Neural cell (in vitro differentiated cells): ENCODE data around the gene NKD2. TPM values are rescaled to one million over a fixed set of nuclear protein-coding genes. Genes with fewer than 3 reads are reported as not detected.
"Not testable (repeated sequence)": the region's sequence is repeated elsewhere in the genome, so short reads cannot be mapped to it uniquely, and the experiment has no call there.

ENCODE experiments used
- H2AFZ ChIP-seq: fragments of 200-600, 300-800 bp; sonication (generic), shearing (Covaris generic); 2 replicates; pipeline ENCODE4 v1.6.0; 2014; ENCODE audit warnings: low read depth, mild to moderate bottlenecking, antibody characterized with exemption, low read length, moderate library complexity
- H3F3A ChIP-seq: fragments of 200-600 bp; shearing (Covaris generic); 2 replicates; pipeline ENCODE4 v1.6.1; 2016; ENCODE audit warnings: mild to moderate bottlenecking, moderate library complexity, mixed read lengths, antibody characterized with exemption, low read length; ENCODE audit not compliant: insufficient read depth, poor library complexity, severe bottlenecking
- H3K27ac ChIP-seq: fragments of 200-600, 300-800 bp; sonication (generic), shearing (Covaris generic); 2 replicates; pipeline ENCODE4 v1.5.1; 2014; ENCODE audit warnings: mild to moderate bottlenecking, low read length, moderate library complexity
- H3K27me3 ChIP-seq: fragments of 300-800, 200-600 bp; sonication (generic), shearing (Covaris generic); 2 replicates; pipeline ENCODE4 v1.6.0; 2014; ENCODE audit warnings: mild to moderate bottlenecking, low read depth, low read length, moderate library complexity; ENCODE audit not compliant: insufficient read depth
- H3K36me3 ChIP-seq: fragments of 300-800, 200-600 bp; sonication (generic), shearing (Covaris generic); 2 replicates; pipeline ENCODE4 v1.5.1; 2014; ENCODE audit warnings: mild to moderate bottlenecking, antibody characterized with exemption, low read length, moderate library complexity; ENCODE audit not compliant: insufficient read depth
- H3K4me2 ChIP-seq: fragments of 300-800, 200-600 bp; sonication (generic), shearing (Covaris generic); 2 replicates; pipeline ENCODE4 v1.6.0; 2014; ENCODE audit warnings: mild to moderate bottlenecking, low read length
- H3K4me3 ChIP-seq: fragments of 300-800, 200-600 bp; sonication (generic), shearing (Covaris generic); 2 replicates; pipeline ENCODE4 v1.5.1; 2014; ENCODE audit warnings: mild to moderate bottlenecking, low read length, moderate library complexity
- H3K79me2 ChIP-seq: fragments of 200-600 bp; shearing (Covaris generic); replicated peaks from 2 replicates; pipeline ENCODE4 v1.6.0; 2014; ENCODE audit warnings: mild to moderate bottlenecking, low read length, moderate library complexity; ENCODE audit not compliant: insufficient read depth
- H3K9ac ChIP-seq: fragments of 300-800, 200-600 bp; sonication (generic), shearing (Covaris generic); 2 replicates; pipeline ENCODE4 v1.6.1; 2016; ENCODE audit warnings: mild to moderate bottlenecking, low read length, mixed read lengths
- H3K9me2 ChIP-seq: fragments of 200-600 bp; shearing (Covaris generic); 2 replicates; pipeline ENCODE4 v1.6.1; 2016; ENCODE audit warnings: mild to moderate bottlenecking, low read length, mixed read lengths; ENCODE audit not compliant: insufficient read depth
- H3K9me3 ChIP-seq: fragments of 200-600, 300-800 bp; sonication (generic), shearing (Covaris generic); 2 replicates; pipeline ENCODE4 v1.6.1; 2016; ENCODE audit warnings: mild to moderate bottlenecking, mixed run types, low read length, moderate library complexity, mixed read lengths
- H4K20me1 ChIP-seq: fragments of 200-600 bp; shearing (Covaris generic); 2 replicates; pipeline ENCODE4 v1.6.1; 2016; ENCODE audit warnings: mild to moderate bottlenecking, mixed run types; ENCODE audit not compliant: insufficient read depth
- CTCF ChIP-seq: fragments of 450-650 bp; IDR thresholded peaks from 2 replicates; pipeline ENCODE4 v1.5.1; 2014; ENCODE audit warnings: antibody characterized with exemption, mild to moderate bottlenecking, moderate library complexity; ENCODE audit not compliant: poor library complexity, severe bottlenecking
- EP300 ChIP-seq: fragments of 450-650 bp; conservative IDR thresholded peaks from 2 replicates; pipeline ENCODE4 v1.6.1; 2014; ENCODE audit warnings: antibody characterized with exemption, mild to moderate bottlenecking, moderate library complexity; ENCODE audit not compliant: poor library complexity, severe bottlenecking
- EZH2 ChIP-seq: fragments of 200-600, 300-800 bp; shearing (Covaris generic), sonication (generic); IDR thresholded peaks from 2 replicates; pipeline ENCODE4 v1.6.1; 2014; ENCODE audit warnings: antibody characterized with exemption, low read length, borderline replicate concordance, mild to moderate bottlenecking; ENCODE audit not compliant: insufficient read depth, poor library complexity, severe bottlenecking
- MXI1 ChIP-seq: fragments of 450-650 bp; conservative IDR thresholded peaks from 2 replicates; pipeline ENCODE4 v1.6.1; 2014; ENCODE audit warnings: antibody characterized with exemption, mild to moderate bottlenecking; ENCODE audit not compliant: poor library complexity, severe bottlenecking
- POLR2AphosphoS5 ChIP-seq: IDR thresholded peaks from 2 replicates; pipeline ENCODE4 v1.6.1; 2012
- RAD21 ChIP-seq: fragments of 450-650 bp; conservative IDR thresholded peaks from 2 replicates; pipeline ENCODE4 v1.6.1; 2014; ENCODE audit warnings: antibody characterized with exemption, mild to moderate bottlenecking, moderate library complexity
- REST ChIP-seq: IDR thresholded peaks from 2 replicates; pipeline ENCODE4 v1.6.1; 2012; ENCODE audit warnings: borderline replicate concordance
- SMC3 ChIP-seq: fragments of 450-650 bp; conservative IDR thresholded peaks from 2 replicates; pipeline ENCODE4 v1.6.1; 2014; ENCODE audit warnings: antibody characterized with exemption, mild to moderate bottlenecking, moderate library complexity; ENCODE audit not compliant: poor library complexity
- TAF1 ChIP-seq: IDR thresholded peaks from 2 replicates; pipeline ENCODE4 v1.6.1; 2012; ENCODE audit warnings: low read depth
- polyA plus RNA-seq: library from polyadenylated mRNA; depleted of rRNA; stranded (reverse); fragments of >200 nt; gene quantifications from 2 replicates; pipeline ENCODE4 v1.2.3, GENCODE V29; 2014

The NKD2 gene
- polyA plus RNA-seq, 1 donor from 2014 or later = 7.2 TPM

DNA sequence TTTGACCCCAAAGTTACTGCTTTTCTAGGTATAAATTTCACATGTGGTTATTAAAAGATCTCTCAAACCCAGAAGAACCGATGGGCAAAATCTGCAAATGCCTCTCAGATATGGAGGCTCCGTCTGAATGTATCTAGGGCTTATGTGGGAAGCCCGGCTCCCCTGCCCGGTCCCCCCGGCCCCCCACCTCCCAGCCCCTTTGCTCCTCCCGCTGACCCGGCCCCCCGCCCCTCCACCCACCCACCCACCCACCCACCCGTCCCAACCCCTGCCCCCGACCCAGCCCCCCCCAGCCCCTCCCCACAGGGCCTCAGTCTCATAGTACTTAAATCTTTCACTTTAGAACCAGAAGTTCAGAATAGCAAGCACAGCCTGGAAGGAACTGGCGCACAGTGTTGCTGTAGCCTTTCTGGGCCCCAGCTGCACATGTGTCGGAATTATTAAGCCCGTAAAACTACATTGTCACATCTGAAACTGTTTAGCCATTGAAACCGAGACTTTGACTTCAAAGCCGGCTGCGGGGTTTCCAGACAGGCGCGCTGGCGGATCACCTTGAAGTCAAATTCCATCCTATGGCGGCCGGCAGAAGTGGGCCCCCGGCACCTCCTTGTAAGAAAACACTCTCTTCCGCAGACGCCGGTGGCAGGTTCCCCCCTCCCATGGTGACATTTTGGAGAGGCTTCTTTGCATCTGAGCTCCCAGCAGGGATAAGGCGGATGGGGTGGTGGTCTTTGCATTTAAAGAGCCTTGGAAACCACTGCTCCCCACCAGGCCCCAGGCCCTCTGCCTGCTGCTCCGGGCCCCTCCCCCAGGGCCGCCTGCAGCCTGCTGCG is 12.8 kb downstream of the NKD2 start:
- Histone ChIP-seq H3K9me2 (no peaks in the 10 kb centered on the region), H2AFZ (no peak overlapping the region), H3K79me2 (no peaks in the 10 kb centered on the region), H3K27ac (no peak overlapping the region), H3K36me3 (no peaks in the 10 kb centered on the region), H3K27me3 (no peaks in the 10 kb centered on the region), H3K9me3 (no peaks in the 10 kb centered on the region), H3K4me3 (no peak overlapping the region), H3K4me2 (no peak overlapping the region), H4K20me1 (no peaks in the 10 kb centered on the region), H3F3A (no peaks in the 10 kb centered on the region), H3K9ac (no peak overlapping the region)
- TF ChIP-seq RAD21 (no peak), POLR2AphosphoS5 (no peak), REST (no peak), EZH2 (no peak), EP300 (no peak), TAF1 (no peak), MXI1 (no peak), SMC3 (no peak), CTCF (no peak)

DNA sequence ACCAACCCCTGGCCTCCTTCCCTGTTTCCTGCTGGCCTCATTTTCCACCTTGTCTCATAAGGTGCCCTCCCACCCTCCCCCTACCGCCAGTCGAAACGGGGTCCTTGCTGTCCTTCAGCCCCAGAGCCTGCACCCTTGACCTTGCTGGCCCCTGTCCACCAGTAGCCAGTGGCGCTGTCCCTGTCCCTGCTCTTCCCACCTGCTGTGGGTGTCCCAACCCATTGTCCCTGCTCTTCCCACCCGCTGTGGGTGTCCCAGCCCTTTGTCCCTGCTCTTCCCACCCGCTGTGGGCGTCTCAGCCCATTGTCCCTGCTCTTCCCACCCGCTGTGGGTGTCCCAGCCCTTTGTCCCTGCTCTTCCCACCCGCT is 13.4 kb downstream of the NKD2 start:
- not testable (repeated sequence) for H3K36me3 ChIP-seq, H3K4me3 ChIP-seq, H4K20me1 ChIP-seq, H3K27ac ChIP-seq, H3K9ac ChIP-seq, H3K27me3 ChIP-seq, H3K9me3 ChIP-seq, H3K9me2 ChIP-seq, H3K4me2 ChIP-seq, H2AFZ ChIP-seq, H3F3A ChIP-seq, H3K79me2 ChIP-seq
